SU-DHL-6 (cell line): ENCODE measurements around the gene OR10H4.
"Not testable (repeated sequence)": the region's sequence is repeated elsewhere in the genome, so short reads cannot be mapped to it uniquely, and the experiment has no call there.

ENCODE experiments used
- CTCF ChIP-seq: fragments of 200-600 bp; sonication (generic); IDR thresholded peaks from one replicate; pipeline ENCODE4 v1.5.1; 2017; ENCODE audit warnings: antibody characterized with exemption, mild to moderate bottlenecking, low read length, moderate library complexity; ENCODE audit not compliant: insufficient read depth, poor library complexity, severe bottlenecking
- EZH2phosphoT487 ChIP-seq: fragments of 200-600 bp; sonication (generic), shearing (Covaris generic); conservative IDR thresholded peaks from 2 replicates; pipeline ENCODE4 v1.6.1; 2018; ENCODE audit warnings: mild to moderate bottlenecking, antibody characterized with exemption, low read length, moderate library complexity, mixed read lengths

GRCh38 chr19:15972043-15972442, 23.2 kb downstream of the OR10H4 start:
- TF ChIP-seq CTCF, EZH2phosphoT487: not testable (repeated sequence)
